ENCODE measurements around the gene ATG13.

- TF ChIP-seq CTCF (IDR thresholded peaks at IDR 0.05), result no peak
- TF ChIP-seq POLR2A (IDR thresholded peaks at IDR 0.05), result no peak
These were observed 58.6 kb downstream of the ATG13 start for GRCh38 chr11:46675949-46676348.
